WTC11 (cell line): ENCODE measurements around the gene DRC1. TPM values are rescaled to one million over a fixed set of nuclear protein-coding genes. Genes with fewer than 3 reads are reported as not detected.

Source experiments
- ATAC-seq: fragments of 200-7000 bp; cut with Tn5 transposase; 2 replicates; pipeline ENCODE4 v1.10.0; 2021; ENCODE audit warnings: mild to moderate bottlenecking, moderate library complexity
- CTCF ChIA-PET: fragments of 300-600 bp; sonication (Branson Sonifier 250); formaldehyde crosslinking; loops from one replicate; lab custom pipeline; 2021; ENCODE audit warnings: antibody characterized with exemption; lab: Charles Lee
- POLR2A ChIA-PET: fragments of 350-600 bp; sonication (Branson Sonifier 250); formaldehyde crosslinking; loops from one replicate; lab custom pipeline; 2021; ENCODE audit warnings: antibody characterized with exemption; lab: Charles Lee
- DNase-seq: peaks from one replicate; pipeline ENCODE4 v3.0.0; 2021; ENCODE audit warnings: low spot score
- H3K27ac Mint-ChIP-seq: 2 replicates; pipeline ENCODE4 v1.8.0; 2021; ENCODE audit warnings: mixed read lengths
- H3K27me3 Mint-ChIP-seq: 2 replicates; pipeline ENCODE4 v1.8.0; 2021; ENCODE audit warnings: low read depth, mild to moderate bottlenecking, moderate library complexity, mixed read lengths
- H3K36me3 Mint-ChIP-seq: 2 replicates; pipeline ENCODE4 v1.8.0; 2021; ENCODE audit warnings: mixed read lengths
- H3K4me1 Mint-ChIP-seq: 2 replicates; pipeline ENCODE4 v1.8.0; 2022; ENCODE audit warnings: mixed read lengths
- H3K4me3 Mint-ChIP-seq: 2 replicates; pipeline ENCODE4 v1.8.0; 2021; ENCODE audit warnings: mild to moderate bottlenecking, moderate library complexity, mixed read lengths
- H3K9me3 Mint-ChIP-seq: 2 replicates; pipeline ENCODE4 v1.8.0; 2021; ENCODE audit warnings: mixed read lengths
- CBFB ChIP-seq: sonication (generic); formaldehyde crosslinking; IDR thresholded peaks from 2 replicates; pipeline ENCODE4 v1.8.1; 2022; ENCODE audit warnings: mild to moderate bottlenecking, low read depth, missing genetic modification reagents
- CDX4 ChIP-seq: fragments of 250-450 bp; sonication (Bioruptor Pico); IDR thresholded peaks from 2 replicates; pipeline ENCODE4 v1.9.0; 2021; ENCODE audit warnings: moderate library complexity, mild to moderate bottlenecking, inconsistent platforms, borderline replicate concordance
- CREB1 ChIP-seq: sonication (generic); formaldehyde crosslinking; IDR thresholded peaks from 2 replicates; pipeline ENCODE4 v1.8.0; 2023; ENCODE audit warnings: mild to moderate bottlenecking, missing genetic modification reagents
- CREM ChIP-seq: sonication (generic); formaldehyde crosslinking; IDR thresholded peaks from 2 replicates; pipeline ENCODE4 v1.8.1; 2022; ENCODE audit warnings: mild to moderate bottlenecking, missing genetic modification reagents, moderate library complexity
- E2F4 ChIP-seq: sonication (generic); formaldehyde crosslinking; IDR thresholded peaks from 2 replicates; pipeline ENCODE4 v1.8.1; 2022; ENCODE audit warnings: low read depth, mild to moderate bottlenecking, moderate library complexity, missing genetic modification reagents, borderline replicate concordance
- ELF4 ChIP-seq: sonication (generic); formaldehyde crosslinking; IDR thresholded peaks from 2 replicates; pipeline ENCODE4 v1.8.1; 2022; ENCODE audit warnings: low read depth, mild to moderate bottlenecking, moderate library complexity, missing genetic modification reagents
- EMX1 ChIP-seq: fragments of 250-450 bp; sonication (Bioruptor Pico); IDR thresholded peaks from 2 replicates; pipeline ENCODE4 v1.8.0; 2021; ENCODE audit warnings: mild to moderate bottlenecking
- ETV6 ChIP-seq: sonication (generic); formaldehyde crosslinking; IDR thresholded peaks from 2 replicates; pipeline ENCODE4 v1.8.1; 2022; ENCODE audit warnings: mild to moderate bottlenecking, missing genetic modification reagents
- FOXJ3 ChIP-seq: sonication (generic); formaldehyde crosslinking; IDR thresholded peaks from 2 replicates; pipeline ENCODE4 v1.9.0; 2021; ENCODE audit warnings: missing genetic modification reagents, mild to moderate bottlenecking, borderline replicate concordance
- GABPB1 ChIP-seq: sonication (generic); formaldehyde crosslinking; IDR thresholded peaks from 2 replicates; pipeline ENCODE4 v1.8.1; 2023; ENCODE audit warnings: mild to moderate bottlenecking, missing genetic modification reagents
- GTF2I ChIP-seq: fragments of 250-450 bp; sonication (Bioruptor Pico); conservative IDR thresholded peaks from 2 replicates; pipeline ENCODE4 v1.4.0; 2021; ENCODE audit warnings: mild to moderate bottlenecking
- HMGA2 ChIP-seq: fragments of 250-450 bp; sonication (Bioruptor Pico); IDR thresholded peaks from 2 replicates; pipeline ENCODE4 v1.4.0; 2021; ENCODE audit warnings: mild to moderate bottlenecking, moderate library complexity
- KAT7 ChIP-seq: sonication (generic); formaldehyde crosslinking; IDR thresholded peaks from 2 replicates; pipeline ENCODE4 v1.8.1; 2023; ENCODE audit warnings: missing genetic modification reagents, mild to moderate bottlenecking, borderline replicate concordance
- MXD4 ChIP-seq: fragments of 250-450 bp; sonication (Bioruptor Pico); IDR thresholded peaks from 2 replicates; pipeline ENCODE4 v1.8.0; 2021; ENCODE audit warnings: mild to moderate bottlenecking, moderate library complexity, borderline replicate concordance
- NR3C1 ChIP-seq: sonication (generic); formaldehyde crosslinking; conservative IDR thresholded peaks from 2 replicates; pipeline ENCODE4 v1.8.1; 2023; ENCODE audit warnings: low read depth, mild to moderate bottlenecking, missing genetic modification reagents
- PRRX2 ChIP-seq: fragments of 250-450 bp; sonication (Bioruptor Pico); IDR thresholded peaks from 2 replicates; pipeline ENCODE4 v1.8.0; 2021; ENCODE audit warnings: mild to moderate bottlenecking
- SMAD3 ChIP-seq: sonication (generic); formaldehyde crosslinking; IDR thresholded peaks from 2 replicates; pipeline ENCODE4 v1.8.0; 2022; ENCODE audit warnings: missing genetic modification reagents, mild to moderate bottlenecking, borderline replicate concordance
- TCF7 ChIP-seq: sonication (generic); formaldehyde crosslinking; IDR thresholded peaks from 2 replicates; pipeline ENCODE4 v1.8.0; 2022; ENCODE audit warnings: mild to moderate bottlenecking, low read depth, missing genetic modification reagents, moderate library complexity
- TP53 ChIP-seq: sonication (generic); formaldehyde crosslinking; IDR thresholded peaks from 2 replicates; pipeline ENCODE4 v1.8.1; 2023; ENCODE audit warnings: mild to moderate bottlenecking, missing genetic modification reagents
- ZNF138 ChIP-seq: sonication (generic); formaldehyde crosslinking; conservative IDR thresholded peaks from 2 replicates; pipeline ENCODE4 v1.8.1; 2022; ENCODE audit warnings: mild to moderate bottlenecking, moderate library complexity, missing genetic modification reagents
- ZNF396 ChIP-seq: fragments of 250-450 bp; sonication (Bioruptor Pico); IDR thresholded peaks from 2 replicates; pipeline ENCODE4 v1.8.0; 2021; ENCODE audit warnings: mild to moderate bottlenecking, moderate library complexity, borderline replicate concordance
- ZNF423 ChIP-seq: fragments of 250-450 bp; sonication (Bioruptor Pico); IDR thresholded peaks from 2 replicates; pipeline ENCODE4 v2.1.2; 2022; ENCODE audit warnings: mild to moderate bottlenecking, moderate library complexity
- total RNA-seq: library from RNA; stranded (reverse); gene quantifications from 3 replicates; pipeline ENCODE4 v1.2.3, GENCODE V29; 2021
- TF ChIP-seq, protein P1 (sequence below): fragments of 250-450 bp; sonication (Bioruptor Pico); conservative IDR thresholded peaks from 2 replicates; pipeline ENCODE4 v1.9.0; 2021; ENCODE audit warnings: mild to moderate bottlenecking
- TF ChIP-seq, protein P2 (sequence below): sonication (generic); formaldehyde crosslinking; conservative IDR thresholded peaks from 2 replicates; pipeline ENCODE4 v1.8.1; 2023; ENCODE audit warnings: mild to moderate bottlenecking, low read depth, missing genetic modification reagents, moderate library complexity
- TF ChIP-seq, protein P3 (sequence below): sonication (generic); formaldehyde crosslinking; IDR thresholded peaks from 2 replicates; pipeline ENCODE4 v1.8.0; 2023; ENCODE audit warnings: mild to moderate bottlenecking, missing genetic modification reagents

DRC1 gene
- total RNA-seq, 1 experiment from 2014 or later: 0.55 TPM

DNA sequence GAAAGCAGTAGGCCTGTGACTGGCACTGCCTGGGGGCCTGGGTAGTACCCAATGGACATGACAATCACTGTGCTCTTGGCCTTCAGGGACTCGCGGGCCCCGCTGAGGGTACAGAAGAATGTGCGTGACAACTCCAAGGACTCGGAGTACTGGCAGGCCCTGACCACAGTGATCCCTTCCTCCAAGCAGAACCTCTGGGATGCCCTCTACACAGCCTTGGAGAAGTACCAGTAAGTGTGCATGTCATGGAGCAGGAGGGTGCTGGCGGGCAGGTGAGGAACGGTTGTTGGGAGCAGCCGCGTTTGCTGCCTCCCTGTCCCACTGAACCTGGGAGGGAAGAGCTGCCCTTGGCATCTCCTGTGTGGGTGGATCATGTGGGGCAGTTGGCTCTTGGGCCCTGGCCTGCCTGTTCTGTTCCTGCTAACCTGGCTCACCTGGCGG lies 52.9 kb downstream of the DRC1 start (continued):
- TF ChIP-seq NR3C1 (no peak), GTF2I (CRISPR knock-in tag) (no peak), KAT7 (no peak), HMGA2 (no peak)
- TF ChIP-seq, protein P1, sequence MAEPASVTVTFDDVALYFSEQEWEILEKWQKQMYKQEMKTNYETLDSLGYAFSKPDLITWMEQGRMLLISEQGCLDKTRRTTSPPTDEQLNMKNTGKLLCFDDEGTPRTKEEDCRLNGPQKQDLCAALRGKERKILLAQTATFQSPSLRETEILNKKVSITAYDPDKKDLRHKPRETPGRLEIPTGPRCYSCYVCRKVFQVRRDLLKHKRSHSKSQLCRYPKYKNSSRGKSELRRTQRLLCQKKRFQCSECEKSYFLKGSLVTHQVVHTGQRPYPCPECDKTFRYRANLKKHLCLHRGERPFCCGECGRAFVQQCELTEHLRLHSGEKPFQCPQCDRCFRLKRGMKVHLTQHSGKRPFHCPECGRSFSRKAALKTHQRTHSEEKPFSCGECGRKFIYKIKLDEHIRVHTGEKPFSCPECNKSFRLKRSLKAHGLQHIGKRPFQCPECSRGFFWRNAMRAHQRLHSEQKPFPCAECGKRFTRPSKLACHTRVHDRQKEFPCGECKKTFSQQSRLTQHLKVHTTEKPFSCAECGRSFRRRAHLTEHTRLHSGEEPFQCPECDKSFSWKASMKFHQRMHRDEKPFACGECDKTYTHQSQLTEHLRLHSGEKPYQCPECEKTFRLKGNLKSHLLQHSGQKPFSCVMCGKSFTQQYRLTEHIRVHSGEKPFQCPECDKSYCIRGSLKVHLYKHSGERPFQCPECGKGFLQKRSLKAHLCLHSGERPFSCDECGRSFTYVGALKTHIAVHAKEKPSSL (CRISPR knock-in tag): no peak
- TF ChIP-seq, protein P2, sequence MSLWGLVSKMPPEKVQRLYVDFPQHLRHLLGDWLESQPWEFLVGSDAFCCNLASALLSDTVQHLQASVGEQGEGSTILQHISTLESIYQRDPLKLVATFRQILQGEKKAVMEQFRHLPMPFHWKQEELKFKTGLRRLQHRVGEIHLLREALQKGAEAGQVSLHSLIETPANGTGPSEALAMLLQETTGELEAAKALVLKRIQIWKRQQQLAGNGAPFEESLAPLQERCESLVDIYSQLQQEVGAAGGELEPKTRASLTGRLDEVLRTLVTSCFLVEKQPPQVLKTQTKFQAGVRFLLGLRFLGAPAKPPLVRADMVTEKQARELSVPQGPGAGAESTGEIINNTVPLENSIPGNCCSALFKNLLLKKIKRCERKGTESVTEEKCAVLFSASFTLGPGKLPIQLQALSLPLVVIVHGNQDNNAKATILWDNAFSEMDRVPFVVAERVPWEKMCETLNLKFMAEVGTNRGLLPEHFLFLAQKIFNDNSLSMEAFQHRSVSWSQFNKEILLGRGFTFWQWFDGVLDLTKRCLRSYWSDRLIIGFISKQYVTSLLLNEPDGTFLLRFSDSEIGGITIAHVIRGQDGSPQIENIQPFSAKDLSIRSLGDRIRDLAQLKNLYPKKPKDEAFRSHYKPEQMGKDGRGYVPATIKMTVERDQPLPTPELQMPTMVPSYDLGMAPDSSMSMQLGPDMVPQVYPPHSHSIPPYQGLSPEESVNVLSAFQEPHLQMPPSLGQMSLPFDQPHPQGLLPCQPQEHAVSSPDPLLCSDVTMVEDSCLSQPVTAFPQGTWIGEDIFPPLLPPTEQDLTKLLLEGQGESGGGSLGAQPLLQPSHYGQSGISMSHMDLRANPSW: no peak

GRCh38 chr2:26455037-26455669 lies 53.4 kb downstream of the DRC1 start:
- CTCF ChIA-PET: interaction anchor here (0.6 kb wide), 2 partner anchors 204 to 514 kb away, joined by 3 read pairs; no protein-coding TSS in a partner anchor
- Mint-ChIP-seq H3K9me3 (peaks cover 7% of the 10 kb centered on the region), H3K27ac (no peak overlapping the region)

GRCh38 chr2:26455670-26456439 lies 54.1 kb downstream of the DRC1 start:
- TF ChIP-seq GABPB1 (CRISPR knock-in tag) (no peak), MXD4 (CRISPR knock-in tag) (no peak), SMAD3 (CRISPR knock-in tag) (no peak), FOXJ3 (CRISPR knock-in tag) (no peak), CDX4 (CRISPR knock-in tag) (no peak), TCF7 (CRISPR knock-in tag) (no peak), CREM (CRISPR knock-in tag) (no peak), ZNF396 (CRISPR knock-in tag) (no peak), EMX1 (CRISPR knock-in tag) (no peak), E2F4 (CRISPR knock-in tag) (no peak), ELF4 (CRISPR knock-in tag) (no peak), ETV6 (CRISPR knock-in tag) (no peak), PRRX2 (CRISPR knock-in tag) (no peak), CREB1 (no peak), TP53 (CRISPR knock-in tag) (no peak)
- TF ChIP-seq, all 79 proteins: peak for 0
- H3K9me3 Mint-ChIP-seq: peaks cover 7% of the 10 kb centered on the region
- H3K4me1 Mint-ChIP-seq: no peaks in the 10 kb centered on the region
- ATAC-seq: no peak
- DNase-seq: no peak
- ChIA-PET CTCF (interaction anchor here (0.6 kb wide), 1 partner anchor 203 kb away, joined by 3 read pairs; no protein-coding TSS in a partner anchor), POLR2A (no interaction called here)
- no peaks in the 10 kb centered on the region for H3K27me3 Mint-ChIP-seq
- H3K36me3 Mint-ChIP-seq: no peaks in the 10 kb centered on the region
- H3K4me3 Mint-ChIP-seq: no peak overlapping the region
- no peak overlapping the region for H3K27ac Mint-ChIP-seq

More at GRCh38 chr2:26455037-26455669, 53.4 kb downstream of the DRC1 start:
- no peak for ATAC-seq
- TF ChIP-seq CBFB (no peak), ZNF423 (CRISPR knock-in tag) (0 out of 2 replicates have a peak, but pooled peaks have one; percentile 43), ZNF138 (no peak)
- TF ChIP-seq, protein P3, sequence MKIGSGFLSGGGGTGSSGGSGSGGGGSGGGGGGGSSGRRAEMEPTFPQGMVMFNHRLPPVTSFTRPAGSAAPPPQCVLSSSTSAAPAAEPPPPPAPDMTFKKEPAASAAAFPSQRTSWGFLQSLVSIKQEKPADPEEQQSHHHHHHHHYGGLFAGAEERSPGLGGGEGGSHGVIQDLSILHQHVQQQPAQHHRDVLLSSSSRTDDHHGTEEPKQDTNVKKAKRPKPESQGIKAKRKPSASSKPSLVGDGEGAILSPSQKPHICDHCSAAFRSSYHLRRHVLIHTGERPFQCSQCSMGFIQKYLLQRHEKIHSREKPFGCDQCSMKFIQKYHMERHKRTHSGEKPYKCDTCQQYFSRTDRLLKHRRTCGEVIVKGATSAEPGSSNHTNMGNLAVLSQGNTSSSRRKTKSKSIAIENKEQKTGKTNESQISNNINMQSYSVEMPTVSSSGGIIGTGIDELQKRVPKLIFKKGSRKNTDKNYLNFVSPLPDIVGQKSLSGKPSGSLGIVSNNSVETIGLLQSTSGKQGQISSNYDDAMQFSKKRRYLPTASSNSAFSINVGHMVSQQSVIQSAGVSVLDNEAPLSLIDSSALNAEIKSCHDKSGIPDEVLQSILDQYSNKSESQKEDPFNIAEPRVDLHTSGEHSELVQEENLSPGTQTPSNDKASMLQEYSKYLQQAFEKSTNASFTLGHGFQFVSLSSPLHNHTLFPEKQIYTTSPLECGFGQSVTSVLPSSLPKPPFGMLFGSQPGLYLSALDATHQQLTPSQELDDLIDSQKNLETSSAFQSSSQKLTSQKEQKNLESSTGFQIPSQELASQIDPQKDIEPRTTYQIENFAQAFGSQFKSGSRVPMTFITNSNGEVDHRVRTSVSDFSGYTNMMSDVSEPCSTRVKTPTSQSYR (CRISPR knock-in tag): no peak
- Mint-ChIP-seq H3K4me1 (no peaks in the 10 kb centered on the region), H3K36me3 (no peaks in the 10 kb centered on the region), H3K4me3 (no peak overlapping the region), H3K27me3 (no peaks in the 10 kb centered on the region)
- DNase-seq: no peak
- POLR2A ChIA-PET: no interaction called here
